GM12875 (cell line): ENCODE data around the gene ALPI.
"Not testable (repeated sequence)": the region's sequence is repeated elsewhere in the genome, so short reads cannot be mapped to it uniquely, and the experiment has no call there.

Experiments used
- H3K4me3 ChIP-seq: one replicate; pipeline ENCODE4 v1.5.1; 2011; ENCODE audit warnings: low read depth, low read length, control low read depth
- TF ChIP-seq, protein P1 (sequence below): IDR thresholded peaks from 2 replicates; pipeline ENCODE4 v1.5.1; 2011; ENCODE audit warnings: low read depth, mild to moderate bottlenecking, control low read depth, inconsistent platforms, low read length, moderate library complexity, borderline replicate concordance; ENCODE audit not compliant: insufficient read depth

Gene ALPI

DNA sequence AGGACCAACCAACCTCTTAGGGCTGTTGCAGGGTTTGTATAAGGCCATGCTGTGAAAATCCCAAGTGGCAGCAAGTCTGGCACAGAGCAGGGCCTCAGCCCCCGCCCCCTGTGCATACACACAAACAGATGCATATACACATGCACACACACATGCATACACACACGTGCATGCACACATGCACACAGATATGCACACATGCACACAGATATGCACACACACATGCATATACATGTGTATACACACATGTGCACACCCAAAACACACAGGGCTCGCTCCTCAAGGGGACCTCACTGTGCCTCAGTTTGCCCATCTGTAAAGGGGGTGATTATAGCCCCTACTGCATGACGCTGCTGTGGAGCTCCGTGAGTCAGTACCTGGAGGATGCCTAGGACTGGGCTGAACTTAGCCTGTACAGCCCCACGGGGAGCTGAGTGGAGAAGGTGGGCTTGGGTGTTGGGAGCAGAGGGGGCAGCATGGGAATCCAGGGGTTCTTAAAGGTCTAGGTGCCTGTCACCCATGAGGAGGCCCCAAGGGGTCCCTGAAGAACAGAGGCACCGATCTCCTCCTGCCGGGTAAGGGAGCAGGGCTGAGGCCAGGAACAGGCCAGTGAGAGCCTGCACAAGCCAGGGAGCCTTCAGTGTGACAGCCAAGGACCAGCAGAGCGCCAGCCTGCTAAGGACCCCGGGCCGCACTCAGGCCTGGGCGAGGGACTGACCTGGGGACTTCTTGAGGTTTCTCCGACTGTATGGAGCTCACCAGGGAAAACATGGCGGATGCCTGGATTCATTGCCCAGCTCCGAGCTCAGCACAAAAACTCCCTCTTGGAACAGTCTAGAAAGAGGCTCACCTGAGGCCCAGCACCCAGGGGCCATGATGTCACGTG, 24.0 kb upstream of the ALPI start:
- TF ChIP-seq, protein P1, sequence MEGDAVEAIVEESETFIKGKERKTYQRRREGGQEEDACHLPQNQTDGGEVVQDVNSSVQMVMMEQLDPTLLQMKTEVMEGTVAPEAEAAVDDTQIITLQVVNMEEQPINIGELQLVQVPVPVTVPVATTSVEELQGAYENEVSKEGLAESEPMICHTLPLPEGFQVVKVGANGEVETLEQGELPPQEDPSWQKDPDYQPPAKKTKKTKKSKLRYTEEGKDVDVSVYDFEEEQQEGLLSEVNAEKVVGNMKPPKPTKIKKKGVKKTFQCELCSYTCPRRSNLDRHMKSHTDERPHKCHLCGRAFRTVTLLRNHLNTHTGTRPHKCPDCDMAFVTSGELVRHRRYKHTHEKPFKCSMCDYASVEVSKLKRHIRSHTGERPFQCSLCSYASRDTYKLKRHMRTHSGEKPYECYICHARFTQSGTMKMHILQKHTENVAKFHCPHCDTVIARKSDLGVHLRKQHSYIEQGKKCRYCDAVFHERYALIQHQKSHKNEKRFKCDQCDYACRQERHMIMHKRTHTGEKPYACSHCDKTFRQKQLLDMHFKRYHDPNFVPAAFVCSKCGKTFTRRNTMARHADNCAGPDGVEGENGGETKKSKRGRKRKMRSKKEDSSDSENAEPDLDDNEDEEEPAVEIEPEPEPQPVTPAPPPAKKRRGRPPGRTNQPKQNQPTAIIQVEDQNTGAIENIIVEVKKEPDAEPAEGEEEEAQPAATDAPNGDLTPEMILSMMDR, result no peak
- no peak overlapping the region for H3K4me3 ChIP-seq

DNA sequence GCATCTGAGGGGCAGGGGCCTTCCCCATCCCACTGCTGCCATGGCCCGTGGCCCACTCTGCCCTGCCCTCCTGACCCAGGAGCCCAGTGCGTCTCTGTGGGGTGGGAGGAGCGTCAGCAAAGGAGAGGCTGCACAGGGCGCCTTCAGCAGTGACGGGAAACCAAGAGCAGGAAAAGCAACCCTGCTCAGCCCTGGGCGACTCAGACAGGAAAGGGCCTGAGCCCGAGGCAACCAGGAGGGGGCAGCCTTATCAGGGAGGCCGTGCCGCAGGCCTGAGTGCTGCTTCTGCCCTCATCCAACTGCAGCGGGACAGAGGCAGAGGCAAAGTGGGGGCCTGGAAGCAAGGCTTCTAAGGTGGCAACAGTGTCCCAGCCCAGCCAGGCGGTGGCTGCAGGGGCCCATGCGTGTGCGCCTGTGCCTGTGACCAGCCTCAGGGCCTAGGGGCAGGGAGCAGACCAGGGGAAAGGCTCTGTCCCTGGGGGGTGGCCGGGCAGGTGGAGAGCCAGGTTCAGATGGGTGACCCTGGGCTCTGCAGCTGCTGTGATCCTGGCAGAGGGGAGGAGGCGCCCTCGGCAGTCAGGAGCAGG, 23.3 kb upstream of the ALPI start:
- H3K4me3 ChIP-seq, result no peak overlapping the region
- TF ChIP-seq, protein P1, result no peak

DNA sequence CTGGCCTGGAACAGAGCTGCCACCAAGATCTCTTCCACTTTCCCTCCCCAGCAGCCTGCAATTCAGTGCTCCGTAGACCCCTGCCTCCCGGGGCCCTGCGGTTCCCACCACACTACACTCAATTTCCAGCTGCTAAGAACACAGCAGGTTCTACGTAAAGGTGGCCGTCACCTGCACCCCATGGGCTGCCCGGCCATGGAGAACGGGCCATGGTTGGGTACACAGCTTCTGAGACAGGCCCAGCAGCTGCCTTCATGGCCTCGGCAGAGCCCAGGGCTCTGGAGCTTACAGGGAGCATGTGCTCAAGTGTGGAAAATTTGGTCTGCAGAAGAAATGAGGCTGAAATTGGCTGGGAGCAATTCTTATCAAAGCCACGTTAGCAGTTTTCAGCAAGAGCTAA, 22.3 kb upstream of the ALPI start:
- H3K4me3 ChIP-seq, result not testable (repeated sequence)

DNA sequence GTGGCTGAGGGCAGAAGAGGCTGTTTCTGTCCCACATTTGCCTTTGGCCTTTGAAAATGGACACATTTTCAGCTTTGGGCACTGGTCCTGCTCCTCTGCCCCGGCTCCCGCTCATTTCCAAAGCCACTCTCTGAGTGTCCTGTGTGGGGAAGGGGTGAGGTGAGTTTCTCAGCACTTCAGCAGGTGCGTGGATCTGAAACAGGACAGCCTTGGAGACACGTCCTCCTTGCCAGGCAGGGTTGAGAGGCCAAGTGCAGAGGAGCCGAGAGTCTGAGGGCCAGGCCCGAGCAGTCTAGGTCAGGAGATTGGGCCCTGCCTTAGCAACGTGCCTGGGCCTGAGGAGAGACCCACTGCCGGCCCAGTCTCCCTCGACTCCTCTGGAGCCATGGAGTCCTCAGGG, 21.9 kb upstream of the ALPI start:
- H3K4me3 ChIP-seq, result no peak overlapping the region
- TF ChIP-seq, protein P1, result no peak

DNA sequence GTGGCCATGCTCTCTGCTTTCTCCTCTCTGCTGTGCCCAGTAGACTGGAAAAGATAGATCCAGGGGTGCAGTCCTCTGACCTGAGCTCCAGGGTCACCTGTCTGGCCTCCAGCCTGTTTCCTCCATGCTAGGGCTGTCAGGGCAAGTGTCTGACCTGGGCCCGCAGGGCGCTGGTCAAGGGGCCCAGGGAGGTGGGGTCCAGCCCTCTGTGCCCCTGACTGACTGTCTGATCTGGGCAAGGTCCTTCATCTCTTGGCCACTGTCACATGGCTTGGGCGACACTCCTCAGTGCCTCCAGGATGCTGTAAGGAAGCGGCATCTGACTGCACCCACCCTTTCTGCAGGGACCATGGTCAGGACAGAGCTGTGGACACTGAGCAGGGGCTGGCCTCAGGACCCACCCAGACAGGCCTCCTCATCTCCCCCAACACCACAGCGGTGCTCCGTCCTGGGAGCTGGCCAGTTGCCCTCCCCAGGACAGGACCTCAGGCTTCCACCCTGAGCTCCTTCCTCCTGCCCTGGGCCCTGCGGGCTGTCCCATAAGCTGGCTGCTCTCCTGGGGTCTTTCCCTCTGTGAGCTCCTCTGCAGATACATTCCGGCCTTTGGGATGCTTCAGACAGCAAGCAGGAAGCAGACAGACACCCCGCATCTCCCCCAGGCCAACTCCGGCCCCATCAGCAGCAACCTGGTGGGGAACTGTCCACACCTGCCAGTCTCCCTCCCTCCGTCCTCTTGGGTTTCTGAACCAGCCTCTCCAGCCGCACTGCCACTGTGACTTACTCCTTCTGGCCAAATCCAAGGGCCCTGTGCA, 21.2 kb upstream of the ALPI start:
- TF ChIP-seq, protein P1, result no peak

DNA sequence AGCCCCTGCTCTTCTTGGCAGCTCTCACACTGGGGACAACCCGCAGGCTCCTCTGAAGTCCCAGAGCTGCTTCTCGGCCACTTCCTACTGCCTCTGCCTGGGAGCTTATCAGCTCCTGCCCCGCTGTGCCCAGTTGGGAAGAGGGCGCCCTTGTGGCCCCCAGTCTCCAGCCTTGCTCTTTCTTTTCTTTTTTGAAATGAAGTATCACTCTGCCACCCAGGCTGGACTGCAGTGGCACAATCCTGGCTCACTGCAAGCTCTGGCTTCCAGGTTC, 20.6 kb upstream of the ALPI start:
- TF ChIP-seq, protein P1, result no peak
- no peak overlapping the region for H3K4me3 ChIP-seq

More for the DNA sequence above, 21.2 kb upstream of the ALPI start:
- H3K4me3 ChIP-seq, result no peak overlapping the region

DNA sequence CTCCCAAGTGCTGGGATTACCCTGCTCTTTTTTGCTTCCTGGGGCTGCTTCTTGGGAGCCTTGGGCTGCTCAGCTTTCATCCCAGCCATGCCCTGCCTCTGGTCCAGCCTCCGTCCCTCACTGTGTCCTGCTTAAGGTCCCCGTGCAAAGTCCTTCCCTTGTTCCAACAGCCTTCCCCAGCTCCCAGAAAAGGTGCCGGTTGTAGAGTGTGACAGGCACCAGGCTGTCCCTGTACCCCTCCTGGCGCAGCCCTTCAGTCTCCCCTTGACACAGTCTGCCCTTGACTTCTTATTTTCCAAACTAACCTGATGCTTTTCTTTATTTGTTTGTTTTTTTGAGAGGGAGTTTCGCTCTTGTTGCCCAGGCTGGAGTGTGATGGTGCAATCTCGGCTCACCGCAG, 20.1 kb upstream of the ALPI start:
- TF ChIP-seq, protein P1, result no peak
- no peak overlapping the region for H3K4me3 ChIP-seq
